Vagina (tissue), 2 donors: ENCODE results near the gene CCDC186.

ENCODE experiments used
- POLR2A ChIP-seq, 2 donors: fragments of 450-650 bp; IDR thresholded peaks; one replicate each; pipeline ENCODE4 v1.6.1; 2017; ENCODE audit warnings: antibody characterized with exemption in 2 of 2, mild to moderate bottlenecking in 2 of 2, moderate library complexity in 2 of 2
- POLR2AphosphoS5 ChIP-seq, 2 donors: sonication (generic); formaldehyde crosslinking; IDR thresholded peaks; one replicate each; pipeline ENCODE4 v1.9.0; 2017; ENCODE audit warnings: antibody characterized with exemption in 2 of 2, mild to moderate bottlenecking in 2 of 2, low read depth in 1 of 2; ENCODE audit not compliant: insufficient read depth in 1 of 2
- TF ChIP-seq, protein P1 (sequence below), 3 experiments: fragments of 450-650 bp in 2 of 3; fragments of 200-600 bp in 1 of 3; sonication (generic) in 1 of 3; IDR thresholded peaks; one replicate each; pipeline ENCODE4 v1.5.1; 2017 to 2019; ENCODE audit warnings: antibody characterized with exemption in 3 of 3, mild to moderate bottlenecking in 2 of 3, moderate library complexity in 2 of 3

GRCh38 chr10:114207349-114207748 lies 33.3 kb upstream of the CCDC186 start:
- TF ChIP-seq, protein P1, sequence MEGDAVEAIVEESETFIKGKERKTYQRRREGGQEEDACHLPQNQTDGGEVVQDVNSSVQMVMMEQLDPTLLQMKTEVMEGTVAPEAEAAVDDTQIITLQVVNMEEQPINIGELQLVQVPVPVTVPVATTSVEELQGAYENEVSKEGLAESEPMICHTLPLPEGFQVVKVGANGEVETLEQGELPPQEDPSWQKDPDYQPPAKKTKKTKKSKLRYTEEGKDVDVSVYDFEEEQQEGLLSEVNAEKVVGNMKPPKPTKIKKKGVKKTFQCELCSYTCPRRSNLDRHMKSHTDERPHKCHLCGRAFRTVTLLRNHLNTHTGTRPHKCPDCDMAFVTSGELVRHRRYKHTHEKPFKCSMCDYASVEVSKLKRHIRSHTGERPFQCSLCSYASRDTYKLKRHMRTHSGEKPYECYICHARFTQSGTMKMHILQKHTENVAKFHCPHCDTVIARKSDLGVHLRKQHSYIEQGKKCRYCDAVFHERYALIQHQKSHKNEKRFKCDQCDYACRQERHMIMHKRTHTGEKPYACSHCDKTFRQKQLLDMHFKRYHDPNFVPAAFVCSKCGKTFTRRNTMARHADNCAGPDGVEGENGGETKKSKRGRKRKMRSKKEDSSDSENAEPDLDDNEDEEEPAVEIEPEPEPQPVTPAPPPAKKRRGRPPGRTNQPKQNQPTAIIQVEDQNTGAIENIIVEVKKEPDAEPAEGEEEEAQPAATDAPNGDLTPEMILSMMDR (IDR thresholded peaks at IDR 0.05), result no peak
- TF ChIP-seq POLR2A (IDR thresholded peaks at IDR 0.05) (no peak), POLR2AphosphoS5 (IDR thresholded peaks at IDR 0.05; ENCODE audit: insufficient read depth in 1 of 2, low read depth in 1 of 2) (no peak)
